OCI-LY7 (cell line): ENCODE measurements around the gene MACROD2. TPM values are rescaled to one million over a fixed set of nuclear protein-coding genes. Genes with fewer than 3 reads are reported as not detected.
"Not testable (repeated sequence)": the region's sequence is repeated elsewhere in the genome, so short reads cannot be mapped to it uniquely, and the experiment has no call there.

ENCODE experiments used
- BruUV-seq: library from RNA; stranded (reverse); fragments of 400-500 nt; replicated peaks from 2 replicates; lab custom pipeline; 2021; lab: Mats Ljungman, UMichigan
- CTCF ChIA-PET: fragments of 300-600 bp; sonication (Branson Sonifier 250); formaldehyde crosslinking; loops from one replicate; lab custom pipeline; 2022; ENCODE audit warnings: antibody characterized with exemption; ENCODE audit not compliant: unreplicated experiment; lab: Charles Lee
- POLR2A ChIA-PET: fragments of 300-600 bp; sonication (Branson Sonifier 250); formaldehyde crosslinking; loops from one replicate; lab custom pipeline; 2022; ENCODE audit warnings: antibody characterized with exemption; lab: Charles Lee
- DNase-seq: peaks from one replicate; pipeline ENCODE4 v3.0.0-alpha.2; 2015; ENCODE audit warnings: low spot score
- H2AFZ ChIP-seq: fragments of 200-600 bp; sonication (generic), shearing (Covaris generic); 2 replicates; pipeline ENCODE4 v1.6.1; 2014; ENCODE audit warnings: mild to moderate bottlenecking, antibody characterized with exemption, low read length, moderate library complexity
- H3K27ac ChIP-seq: fragments of 200-600 bp; sonication (generic); 2 replicates; pipeline ENCODE4 v1.5.1; 2014; ENCODE audit warnings: mixed run types, low read depth, mild to moderate bottlenecking, moderate library complexity, low read length, inconsistent platforms; ENCODE audit not compliant: poor library complexity, severe bottlenecking
- H3K36me3 ChIP-seq: fragments of 200-600 bp; sonication (generic); 2 replicates; pipeline ENCODE4 v1.6.1; 2014; ENCODE audit warnings: mild to moderate bottlenecking, antibody characterized with exemption, low read length, moderate library complexity, mixed read lengths; ENCODE audit not compliant: insufficient read depth
- H3K4me1 ChIP-seq: fragments of 200-600 bp; sonication (generic); 2 replicates; pipeline ENCODE4 v1.5.1; 2014; ENCODE audit warnings: mild to moderate bottlenecking, low read length; ENCODE audit not compliant: insufficient read depth, poor library complexity, severe bottlenecking
- H3K4me2 ChIP-seq: fragments of 200-600 bp; sonication (generic); 2 replicates; pipeline ENCODE4 v1.6.1; 2014; ENCODE audit warnings: mild to moderate bottlenecking, low read length
- H3K4me3 ChIP-seq: fragments of 200-600 bp; sonication (generic); 2 replicates; pipeline ENCODE4 v1.5.1; 2014; ENCODE audit warnings: mild to moderate bottlenecking, low read depth, low read length; ENCODE audit not compliant: poor library complexity, severe bottlenecking
- H3K79me2 ChIP-seq: fragments of 200-600 bp; sonication (generic); 2 replicates; pipeline ENCODE4 v1.6.1; 2016; ENCODE audit warnings: low read depth, mild to moderate bottlenecking, low read length, moderate library complexity, mixed read lengths; ENCODE audit not compliant: insufficient read depth
- H3K9me2 ChIP-seq: fragments of 200-600 bp; sonication (generic); 2 replicates; pipeline ENCODE4 v1.6.1; 2016; ENCODE audit warnings: mild to moderate bottlenecking, low read length, mixed read lengths; ENCODE audit not compliant: insufficient read depth
- H3K9me3 ChIP-seq: fragments of 200-600 bp; sonication (generic); 2 replicates; pipeline ENCODE4 v1.6.1; 2014; ENCODE audit warnings: mild to moderate bottlenecking, mixed run types, low read length, mixed read lengths
- H4K20me1 ChIP-seq: fragments of 200-600 bp; sonication (generic); 2 replicates; pipeline ENCODE4 v1.6.1; 2014; ENCODE audit warnings: mild to moderate bottlenecking, antibody characterized with exemption, low read length, moderate library complexity, mixed read lengths; ENCODE audit not compliant: insufficient read depth
- CTCF ChIP-seq: fragments of 200-600 bp; sonication (generic); conservative IDR thresholded peaks from 2 replicates; pipeline ENCODE4 v1.5.1; 2014; ENCODE audit warnings: mild to moderate bottlenecking, antibody characterized with exemption, low read length, moderate library complexity, mixed read lengths
- EZH2phosphoT487 ChIP-seq: fragments of 200-600 bp; sonication (generic); IDR thresholded peaks from 2 replicates; pipeline ENCODE4 v1.6.1; 2018; ENCODE audit warnings: low read depth, borderline replicate concordance, mild to moderate bottlenecking, mixed run types, antibody characterized with exemption, low read length, moderate library complexity, mixed read lengths
- intact Hi-C: fragments of 100-400 bp; cut with micrococcal nuclease; formaldehyde crosslinking; loops from one replicate; pipeline ENCODE4 v1.10.0; 2022; ENCODE audit not compliant: unreplicated experiment
- total RNA-seq, 2 experiments: library from RNA; depleted of rRNA in 1 of 2; stranded (reverse); fragments of >200 nt in 1 of 2; shearing (Covaris generic) in 1 of 2; gene quantifications; 2 replicates each; pipeline ENCODE4 v1.2.3, GENCODE V29; 2014 to 2022

MACROD2 gene
- total RNA-seq, 2 experiments from 2014 or later, result 0.09 to 4.5 TPM

- ChIA-PET POLR2A (no interaction called here), CTCF (no interaction called here)
- Histone ChIP-seq H3K9me3 (peaks cover 8% of the 10 kb centered on the region; the same call in 1 of the 2 replicates), H3K36me3 (no peaks in the 10 kb centered on the region), H3K27ac (no peak within 1 kb of the TSS), H3K4me2 (no peak within 1 kb of the TSS), H3K9me2 (no peaks in the 10 kb centered on the region), H3K79me2 (no peaks in the 10 kb centered on the region), H3K4me1 (no peaks in the 10 kb centered on the region), H4K20me1 (no peaks in the 10 kb centered on the region), H3K4me3 (no peak within 1 kb of the TSS), H2AFZ (no peak within 1 kb of the TSS)
- no TSS peak for BruUV-seq
- intact Hi-C loops, result no loop called here
- no peak for DNase-seq
- TF ChIP-seq CTCF (no peak), EZH2phosphoT487 (no peak)
Measured at GRCh38 chr20:13990465-13990864, 4.9 kb upstream of the MACROD2 start, which contains the start of gene SEL1L2. SEL1L2 (minus strand) TSS chr20:13990614; CDS start chr20:13990534, 80 bp downstream.

- Histone ChIP-seq H3K9me2 (no peaks in the 10 kb centered on the region), H3K4me3 (no peak overlapping the region), H3K27ac (no peak overlapping the region), H3K79me2 (no peaks in the 10 kb centered on the region), H4K20me1 (no peaks in the 10 kb centered on the region), H2AFZ (no peak overlapping the region), H3K4me2 (no peak overlapping the region), H3K4me1 (no peaks in the 10 kb centered on the region), H3K36me3 (no peaks in the 10 kb centered on the region), H3K9me3 (peaks cover 8% of the 10 kb centered on the region; the same call in 1 of the 2 replicates)
- CTCF ChIA-PET, result no interaction called here
- POLR2A ChIA-PET, result interaction anchor here (0.6 kb wide), 2 partner anchors 9 to 1248 kb away, joined by 5 to 6 read pairs; no protein-coding TSS in a partner anchor
- no peak for DNase-seq
- BruUV-seq, result no TSS peak
- TF ChIP-seq EZH2phosphoT487 (no peak), CTCF (no peak)
- intact Hi-C loops, result no loop called here
Measured at GRCh38 chr20:13991311-13991710, 4.0 kb upstream of the MACROD2 start.

DNA sequence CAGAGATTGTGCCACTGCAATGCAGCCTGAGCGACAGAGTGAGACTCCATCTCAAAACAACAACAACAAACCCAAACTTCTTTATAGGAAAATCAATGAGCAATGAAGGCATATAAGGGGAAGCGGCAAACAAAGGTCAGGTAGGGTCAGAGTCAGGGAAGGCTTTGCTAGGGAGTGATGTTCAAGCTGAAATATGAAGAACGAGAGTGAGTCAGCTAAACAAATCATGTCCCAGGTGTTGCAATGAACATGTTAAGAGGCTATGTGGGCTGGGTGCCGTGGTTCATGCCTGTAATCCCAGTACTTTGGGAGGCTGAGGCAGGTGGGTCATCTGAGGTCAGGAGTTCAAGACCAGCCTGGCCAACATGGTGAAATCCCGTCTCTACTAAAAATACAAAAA is 3.4 kb upstream of the MACROD2 start:
- H3K36me3 ChIP-seq, H3K79me2 ChIP-seq, H3K4me1 ChIP-seq, H3K9me3 ChIP-seq, CTCF ChIA-PET, H3K27ac ChIP-seq, H2AFZ ChIP-seq, H4K20me1 ChIP-seq, H3K9me2 ChIP-seq, DNase-seq, BruUV-seq, intact Hi-C loops, H3K4me2 ChIP-seq, POLR2A ChIA-PET, H3K4me3 ChIP-seq: not testable (repeated sequence)
